Adipocyte (in vitro differentiated cells): ENCODE measurements around the gene NT5E.
A peak's percentile ranks its signal among the peaks of the same experiment; 100 is the strongest.

ENCODE experiments used
- DNase-seq: peaks from one replicate; pipeline ENCODE4 v3.0.0-alpha.2; 2015; ENCODE audit warnings: low read depth
- H3K27me3 ChIP-seq: replicated peaks from 2 replicates; pipeline ENCODE4 v1.7.0; 2013; ENCODE audit warnings: mild to moderate bottlenecking, low read length, moderate library complexity; ENCODE audit not compliant: control insufficient read depth, insufficient read depth
- H3K36me3 ChIP-seq: 2 replicates; pipeline ENCODE4 v1.7.0; 2013; ENCODE audit warnings: low read length, mild to moderate bottlenecking, moderate library complexity; ENCODE audit not compliant: control insufficient read depth, insufficient read depth, severe bottlenecking
- H3K4me1 ChIP-seq: 2 replicates; pipeline ENCODE4 v1.7.0; 2013; ENCODE audit warnings: mild to moderate bottlenecking, low read length, moderate library complexity; ENCODE audit not compliant: control insufficient read depth, insufficient read depth
- H3K4me3 ChIP-seq: 2 replicates; pipeline ENCODE4 v1.7.0; 2013; ENCODE audit warnings: mild to moderate bottlenecking, low read length, moderate library complexity
- H3K9ac ChIP-seq: 2 replicates; pipeline ENCODE4 v1.7.0; 2013; ENCODE audit warnings: mild to moderate bottlenecking, low read length, moderate library complexity
- H3K9me3 ChIP-seq: 2 replicates; pipeline ENCODE4 v1.7.0; 2013; ENCODE audit warnings: mild to moderate bottlenecking, low read length, moderate library complexity; ENCODE audit not compliant: control insufficient read depth

The NT5E gene

DNA sequence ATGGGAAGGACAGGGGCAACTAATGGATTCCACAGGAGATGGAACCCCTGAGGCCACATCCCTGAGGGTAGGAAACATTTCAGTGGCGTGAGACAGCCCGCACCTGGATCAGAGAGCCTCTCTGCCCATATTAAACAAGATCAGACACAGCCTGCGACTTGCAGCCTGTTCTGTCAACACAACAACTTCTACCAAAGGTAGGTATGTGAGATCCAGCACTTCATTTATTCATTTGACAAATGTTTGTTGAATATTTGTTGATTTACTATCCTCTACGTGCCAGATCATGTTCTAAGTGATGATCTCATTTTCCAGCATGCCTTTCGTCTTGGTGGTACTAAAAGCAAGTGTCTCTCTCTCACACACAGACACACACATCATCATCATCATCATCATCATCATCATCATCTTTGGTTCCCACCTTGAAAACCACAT is 43.2 kb upstream of the NT5E start:
- no peak overlapping the region for H3K4me3 ChIP-seq
- H3K27me3 ChIP-seq, result no peaks in the 10 kb centered on the region
- peaks cover 45% of the 10 kb centered on the region for H3K4me1 ChIP-seq
- DNase-seq, result no peak
- no peaks in the 10 kb centered on the region for H3K36me3 ChIP-seq
- no peaks in the 10 kb centered on the region for H3K9me3 ChIP-seq
- no peak overlapping the region for H3K9ac ChIP-seq

DNA sequence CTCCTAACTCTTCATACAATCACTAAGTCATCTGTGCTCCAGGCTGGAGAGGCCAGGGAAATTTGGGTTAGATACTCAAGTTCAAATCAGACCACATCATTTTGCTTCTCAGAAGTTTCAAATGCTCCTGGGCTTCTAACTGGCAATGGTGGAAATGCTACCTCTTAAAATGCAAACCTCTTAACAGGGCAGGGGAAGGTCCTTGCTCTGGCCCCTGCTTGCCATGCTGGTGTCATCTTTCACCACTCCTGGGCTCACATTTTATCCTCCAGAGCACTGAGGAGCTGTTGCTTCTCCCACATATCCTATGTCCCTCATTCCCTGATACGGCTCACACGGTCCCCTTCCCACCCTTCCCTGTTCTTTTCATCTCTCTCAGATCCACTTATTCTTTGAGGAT is 41.8 kb upstream of the NT5E start:
- Histone ChIP-seq H3K9ac (no peak overlapping the region), H3K4me1 (peaks cover 39% of the 10 kb centered on the region), H3K9me3 (no peaks in the 10 kb centered on the region), H3K36me3 (no peaks in the 10 kb centered on the region), H3K27me3 (no peaks in the 10 kb centered on the region), H3K4me3 (no peak overlapping the region)
- no peak for DNase-seq

DNA sequence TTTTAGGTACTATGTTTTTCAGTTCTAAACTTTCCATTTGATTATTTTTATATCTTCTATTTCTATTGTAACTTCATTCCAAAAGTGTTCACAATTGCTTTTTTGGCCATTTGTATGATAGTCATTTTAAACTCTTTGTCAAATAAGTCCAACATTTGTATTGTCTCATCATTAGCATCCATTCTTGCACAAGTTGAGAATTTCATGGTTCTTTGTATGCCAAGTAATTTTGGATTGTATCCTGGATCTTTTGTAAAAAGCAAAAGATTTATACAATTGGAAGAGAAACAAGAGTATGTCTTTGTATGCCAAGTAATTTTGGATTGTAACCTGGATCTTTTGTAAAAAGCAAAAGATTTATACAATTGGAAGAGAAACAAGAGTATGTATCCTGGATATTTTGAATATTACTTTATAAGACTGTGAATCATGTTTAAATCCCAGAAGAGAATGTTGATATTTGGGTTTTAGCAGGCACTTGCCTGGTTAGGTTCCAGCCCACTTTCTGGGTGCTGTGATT is 36.9 kb upstream of the NT5E start:
- H3K36me3 ChIP-seq, result no peaks in the 10 kb centered on the region
- H3K9ac ChIP-seq, result peak overlapping the region; percentile 9
- no peaks in the 10 kb centered on the region for H3K27me3 ChIP-seq
- no peak overlapping the region for H3K4me3 ChIP-seq
- no peak for DNase-seq
- H3K4me1 ChIP-seq, result peaks cover 53% of the 10 kb centered on the region
- no peaks in the 10 kb centered on the region for H3K9me3 ChIP-seq

DNA sequence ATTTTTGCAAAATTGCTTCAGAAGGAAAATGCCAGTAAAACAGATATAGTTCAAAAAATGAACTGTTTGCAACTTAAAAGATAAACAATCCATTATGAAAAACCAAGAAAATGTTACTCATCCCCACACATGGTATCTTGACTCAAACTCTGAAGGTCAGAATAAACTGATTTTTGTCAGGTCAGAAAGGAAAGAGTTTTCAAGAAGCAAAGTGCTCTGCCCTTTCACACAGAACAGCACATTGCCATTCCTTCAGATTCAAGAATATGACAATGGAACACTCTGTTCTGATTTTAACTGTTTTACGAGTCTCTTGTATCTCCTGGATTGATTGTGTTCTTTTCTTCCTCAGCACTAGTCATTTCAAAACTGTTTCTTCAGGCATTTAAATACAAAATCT is 33.8 kb upstream of the NT5E start:
- Histone ChIP-seq H3K9me3 (no peaks in the 10 kb centered on the region), H3K36me3 (no peaks in the 10 kb centered on the region), H3K27me3 (no peaks in the 10 kb centered on the region), H3K4me1 (peaks cover 83% of the 10 kb centered on the region), H3K4me3 (peak overlapping the region; percentile 28), H3K9ac (peak overlapping the region; percentile 70)
- peak; percentile 44 for DNase-seq

DNA sequence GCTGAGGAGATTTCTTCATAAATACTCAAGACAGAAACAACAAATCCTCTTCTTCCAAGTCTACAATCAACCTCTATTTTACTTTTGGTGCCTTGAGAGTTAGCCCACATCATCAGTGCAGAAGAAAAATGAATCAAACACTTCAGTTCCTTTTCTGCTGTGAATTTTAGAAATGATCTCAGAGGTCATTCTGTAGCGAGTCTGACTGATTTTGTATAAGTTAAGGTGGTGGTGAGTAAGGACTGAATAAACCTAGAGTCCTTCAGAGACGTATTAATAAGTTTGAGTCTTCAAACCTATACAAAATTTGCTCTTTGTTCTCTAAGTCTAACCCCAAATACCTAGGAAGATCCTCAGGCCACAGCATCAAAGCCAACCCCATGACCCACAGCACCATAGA is 33.1 kb upstream of the NT5E start:
- Histone ChIP-seq H3K9ac (peak overlapping the region; percentile 70), H3K4me3 (peak overlapping the region; percentile 28), H3K27me3 (no peaks in the 10 kb centered on the region), H3K4me1 (peaks cover 91% of the 10 kb centered on the region), H3K36me3 (no peaks in the 10 kb centered on the region), H3K9me3 (no peaks in the 10 kb centered on the region)
- no peak for DNase-seq

DNA sequence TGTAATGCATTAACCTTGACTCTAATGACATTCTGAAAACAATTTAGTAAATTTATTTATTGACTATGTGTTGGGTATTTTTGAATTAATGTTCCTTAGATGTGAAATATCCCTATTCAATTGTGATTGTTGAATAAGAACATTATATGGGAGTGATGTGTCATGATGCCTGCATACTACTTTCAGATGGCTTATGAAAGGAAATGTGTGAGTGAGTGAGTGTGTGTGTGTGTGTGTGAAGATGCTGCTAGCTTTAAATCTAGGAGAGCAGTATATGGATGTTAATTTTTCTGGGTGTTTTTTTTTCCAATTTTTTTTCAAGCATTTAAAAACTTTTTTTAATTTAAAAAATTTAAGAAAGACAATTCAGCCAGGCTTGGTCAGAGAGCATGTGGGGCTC is 32.5 kb upstream of the NT5E start:
- H3K36me3 ChIP-seq, result no peaks in the 10 kb centered on the region
- no peak overlapping the region for H3K4me3 ChIP-seq
- H3K9me3 ChIP-seq, result no peaks in the 10 kb centered on the region
- peaks cover 93% of the 10 kb centered on the region for H3K4me1 ChIP-seq
- H3K9ac ChIP-seq, result no peak overlapping the region
- no peak for DNase-seq
- H3K27me3 ChIP-seq, result no peaks in the 10 kb centered on the region

DNA sequence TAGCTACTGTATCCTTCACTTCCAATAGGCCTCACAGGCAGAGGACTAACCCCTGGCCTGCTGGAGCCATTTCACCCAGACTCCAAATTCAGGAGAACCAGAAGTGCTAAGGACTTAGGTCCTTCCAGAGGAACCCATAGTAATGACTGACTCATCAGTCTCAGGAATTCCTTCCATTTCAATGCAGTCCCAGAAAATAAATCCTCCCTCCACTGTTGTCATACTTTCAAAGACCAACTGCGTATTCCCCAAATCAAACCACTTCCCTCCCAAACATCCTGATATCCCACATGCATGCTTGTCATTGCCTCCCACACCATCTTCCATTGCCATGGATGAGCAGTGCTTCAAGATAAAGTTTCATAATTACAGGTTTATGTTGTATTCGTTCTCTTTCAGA is 31.8 kb upstream of the NT5E start:
- Histone ChIP-seq H3K4me1 (peaks cover 94% of the 10 kb centered on the region), H3K36me3 (no peaks in the 10 kb centered on the region), H3K9me3 (no peaks in the 10 kb centered on the region), H3K27me3 (no peaks in the 10 kb centered on the region), H3K9ac (peak overlapping the region; percentile 75), H3K4me3 (no peak overlapping the region)
- peak; percentile 62 for DNase-seq

DNA sequence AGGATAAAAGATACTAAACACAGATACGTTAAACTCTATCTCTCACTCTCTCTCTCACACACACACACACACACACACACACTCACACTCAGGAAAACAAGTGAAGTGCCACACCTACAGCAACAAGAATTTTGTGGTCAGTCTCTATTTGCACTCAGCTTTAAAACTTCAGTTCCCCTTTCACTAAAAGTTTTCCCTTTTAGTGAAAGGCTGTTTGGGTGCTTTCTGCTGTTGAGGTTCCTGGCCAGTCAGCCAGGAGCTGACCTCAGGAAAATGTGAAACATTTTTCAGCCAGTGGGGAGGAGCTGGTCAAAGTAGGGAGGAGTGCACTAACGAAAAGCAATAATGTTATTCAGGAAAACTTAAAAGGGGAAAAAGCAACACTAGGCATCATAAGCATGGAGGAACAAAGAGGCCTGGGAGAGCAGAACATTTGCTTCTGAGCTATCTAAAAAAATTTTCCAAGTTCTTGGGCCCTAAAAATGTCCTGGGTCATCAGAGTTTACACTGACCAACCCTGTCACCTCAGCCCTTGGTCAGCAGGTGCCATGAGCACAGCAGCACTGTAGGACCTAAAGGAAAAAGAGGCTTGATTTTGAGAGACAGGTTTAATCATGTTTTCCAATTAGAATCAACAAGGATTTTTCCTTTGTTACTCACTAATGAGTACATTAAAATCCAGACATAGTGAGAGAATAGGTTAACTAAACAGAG is 30.7 kb upstream of the NT5E start:
- Histone ChIP-seq H3K4me3 (peak overlapping the region; percentile 25), H3K9ac (peak overlapping the region; percentile 75), H3K9me3 (no peaks in the 10 kb centered on the region), H3K27me3 (no peaks in the 10 kb centered on the region), H3K4me1 (peaks cover 87% of the 10 kb centered on the region), H3K36me3 (no peaks in the 10 kb centered on the region)
- peak; percentile 26 for DNase-seq

DNA sequence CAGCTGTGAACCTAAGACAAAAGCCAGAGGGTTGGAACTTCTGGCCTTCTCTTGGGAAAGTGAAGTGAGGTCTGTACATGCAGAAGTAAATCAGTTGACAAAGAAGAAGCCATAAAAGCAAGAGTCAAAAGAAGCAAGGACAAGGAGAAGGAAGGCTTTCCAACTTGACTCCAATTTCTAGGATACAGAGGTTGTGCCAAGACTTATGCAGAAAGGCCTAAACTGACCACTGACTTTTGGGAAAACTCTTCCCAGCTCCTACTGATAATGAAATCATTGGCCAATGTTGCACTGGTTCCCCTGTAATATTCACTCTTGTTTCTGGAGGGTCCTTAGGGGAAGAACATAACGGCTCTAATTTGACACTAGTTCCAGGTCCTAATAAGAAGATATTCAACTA is 29.3 kb upstream of the NT5E start:
- Histone ChIP-seq H3K27me3 (no peaks in the 10 kb centered on the region), H3K9me3 (peaks cover 10% of the 10 kb centered on the region), H3K36me3 (no peaks in the 10 kb centered on the region)

DNA sequence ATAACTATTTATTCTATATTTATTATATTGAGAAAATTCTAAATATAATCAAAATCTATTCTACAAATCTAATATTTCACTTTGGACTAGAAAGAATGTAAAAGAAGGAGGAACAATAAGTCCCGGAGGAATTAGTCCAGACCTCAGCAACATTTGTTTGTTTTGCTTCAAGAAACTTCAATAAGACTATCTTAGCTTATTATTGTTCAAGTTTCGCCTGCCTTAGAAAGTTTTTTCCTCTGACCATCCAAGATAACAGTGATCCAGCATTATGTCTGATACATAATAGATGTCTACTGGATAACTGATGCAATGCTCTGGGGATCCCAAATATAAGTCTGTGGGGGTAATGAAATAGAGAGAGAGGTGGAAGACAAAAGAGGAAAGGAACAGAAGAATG is 28.7 kb upstream of the NT5E start:
- Histone ChIP-seq H3K9ac (peak overlapping the region; percentile 46), H3K36me3 (no peaks in the 10 kb centered on the region), H3K4me1 (peaks cover 68% of the 10 kb centered on the region), H3K9me3 (peaks cover 16% of the 10 kb centered on the region), H3K4me3 (peak overlapping the region; percentile 14), H3K27me3 (no peaks in the 10 kb centered on the region)
- DNase-seq, result no peak

More for the DNA sequence above, 29.3 kb upstream of the NT5E start:
- no peak for DNase-seq
- no peak overlapping the region for H3K9ac ChIP-seq
- peaks cover 74% of the 10 kb centered on the region for H3K4me1 ChIP-seq
- H3K4me3 ChIP-seq, result no peak overlapping the region

DNA sequence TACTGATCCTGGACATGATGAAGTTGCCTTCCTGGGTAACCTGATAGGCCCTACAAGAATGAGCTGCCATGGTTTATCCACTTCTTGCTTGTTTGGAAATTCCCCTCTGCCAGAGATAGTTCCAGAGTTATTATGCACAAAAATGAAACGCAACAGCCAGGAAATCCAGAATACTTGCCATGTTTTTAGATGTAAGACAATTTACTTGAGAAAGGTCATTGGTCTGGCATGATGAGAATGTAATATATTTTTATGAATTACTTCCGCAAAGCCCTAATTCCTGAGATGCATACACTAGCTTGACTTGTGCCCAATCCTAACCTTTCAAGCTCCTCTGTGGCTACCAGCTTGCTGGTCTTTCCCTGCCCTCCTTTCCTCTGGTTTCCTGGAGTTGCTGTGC is 27.9 kb upstream of the NT5E start:
- Histone ChIP-seq H3K9ac (peak overlapping the region; percentile 65), H3K4me3 (no peak overlapping the region), H3K36me3 (no peaks in the 10 kb centered on the region), H3K9me3 (peaks cover 24% of the 10 kb centered on the region), H3K4me1 (peaks cover 60% of the 10 kb centered on the region), H3K27me3 (no peaks in the 10 kb centered on the region)
- DNase-seq, result peak; percentile 64

DNA sequence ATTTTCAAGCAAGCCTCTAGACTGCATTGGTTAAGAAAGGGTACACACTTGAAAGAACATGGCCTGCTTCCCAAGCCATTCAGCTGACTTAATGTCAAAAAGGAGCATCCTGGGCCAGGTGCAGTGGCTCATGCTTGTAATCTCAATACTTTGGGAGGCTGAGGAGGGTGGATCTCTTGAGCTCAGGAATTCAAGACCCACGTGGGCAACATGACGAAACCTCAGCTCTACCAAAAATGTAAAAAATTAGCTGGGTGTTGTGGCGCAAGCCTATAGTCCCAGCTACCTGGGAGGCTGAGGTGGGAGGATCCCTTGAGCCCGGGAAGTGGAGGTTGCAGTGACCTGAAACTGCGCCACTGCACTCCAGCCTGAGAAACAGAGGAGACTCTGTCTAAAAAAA is 26.9 kb upstream of the NT5E start:
- no peak overlapping the region for H3K4me3 ChIP-seq
- peak overlapping the region; percentile 65 for H3K9ac ChIP-seq
- no peak for DNase-seq
- H3K27me3 ChIP-seq, result no peaks in the 10 kb centered on the region
- peaks cover 50% of the 10 kb centered on the region for H3K4me1 ChIP-seq
- peaks cover 26% of the 10 kb centered on the region for H3K9me3 ChIP-seq
- no peaks in the 10 kb centered on the region for H3K36me3 ChIP-seq
